KOPT-K1 (cell line): Measurements from ENCODE around the gene RCOR1.
A peak's percentile ranks its signal among the peaks of the same experiment; 100 is the strongest.
"Not testable (repeated sequence)": the region's sequence is repeated elsewhere in the genome, so short reads cannot be mapped to it uniquely, and the experiment has no call there.

Source experiments
- H3K27ac ChIP-seq: fragments of 200-600 bp; sonication (generic); 2 replicates; pipeline ENCODE4 v1.5.1; 2016; ENCODE audit warnings: antibody characterized with exemption, mild to moderate bottlenecking, low read depth, low read length; ENCODE audit not compliant: poor library complexity, severe bottlenecking
- H3K36me3 ChIP-seq: fragments of 200-600 bp; sonication (generic); 2 replicates; pipeline ENCODE4 v1.5.1; 2017; ENCODE audit warnings: antibody characterized with exemption, mild to moderate bottlenecking, low read length, moderate library complexity; ENCODE audit not compliant: insufficient read depth
- H3K9me3 ChIP-seq: fragments of 200-600 bp; sonication (generic); 2 replicates; pipeline ENCODE4 v1.5.1; 2017; ENCODE audit warnings: antibody characterized with exemption, low read length, mild to moderate bottlenecking; ENCODE audit not compliant: insufficient read depth, poor library complexity, severe bottlenecking

Gene RCOR1

GRCh38 chr14:102624666-102625065 is 32.2 kb downstream of the RCOR1 start:
- Histone ChIP-seq H3K27ac (no peak overlapping the region), H3K9me3 (no peaks in the 10 kb centered on the region), H3K36me3 (no peaks in the 10 kb centered on the region; the same call in 1 of the 2 replicates)

GRCh38 chr14:102625564-102626296 is 33.3 kb downstream of the RCOR1 start:
- H3K27ac ChIP-seq = no peak overlapping the region
- no peaks in the 10 kb centered on the region for H3K9me3 ChIP-seq
- H3K36me3 ChIP-seq = peaks cover 8% of the 10 kb centered on the region; the same call in 1 of the 2 replicates

- peaks cover 12% of the 10 kb centered on the region; the same call in 1 of the 2 replicates for H3K36me3 ChIP-seq
- H3K9me3 ChIP-seq = no peaks in the 10 kb centered on the region
- no peak overlapping the region for H3K27ac ChIP-seq
Observed at GRCh38 chr14:102626530-102626929, 34.1 kb downstream of the RCOR1 start.

GRCh38 chr14:102629011-102629444 is 36.6 kb downstream of the RCOR1 start:
- H3K36me3 ChIP-seq = peaks cover 12% of the 10 kb centered on the region; the same call in 1 of the 2 replicates
- H3K9me3 ChIP-seq = no peaks in the 10 kb centered on the region
- no peak overlapping the region for H3K27ac ChIP-seq

GRCh38 chr14:102629808-102630350 is 37.4 kb downstream of the RCOR1 start:
- Histone ChIP-seq H3K27ac (no peak overlapping the region), H3K9me3 (no peaks in the 10 kb centered on the region), H3K36me3 (peaks cover 12% of the 10 kb centered on the region; the same call in 1 of the 2 replicates)

- H3K27ac ChIP-seq = no peak overlapping the region
Observed at GRCh38 chr14:102630405-102630804, 38.0 kb downstream of the RCOR1 start.

GRCh38 chr14:102630881-102631280 is 38.4 kb downstream of the RCOR1 start:
- no peak overlapping the region for H3K27ac ChIP-seq
- H3K9me3 ChIP-seq = no peaks in the 10 kb centered on the region
- peaks cover 12% of the 10 kb centered on the region; the same call in 1 of the 2 replicates for H3K36me3 ChIP-seq

More at GRCh38 chr14:102630405-102630804, 38.0 kb downstream of the RCOR1 start:
- no peaks in the 10 kb centered on the region for H3K9me3 ChIP-seq
- H3K36me3 ChIP-seq = peaks cover 12% of the 10 kb centered on the region; the same call in 1 of the 2 replicates

- Histone ChIP-seq H3K36me3 (peaks cover 12% of the 10 kb centered on the region; the same call in 1 of the 2 replicates), H3K9me3 (no peaks in the 10 kb centered on the region), H3K27ac (no peak overlapping the region)
Observed at GRCh38 chr14:102633906-102634595, 41.6 kb downstream of the RCOR1 start.

- not testable (repeated sequence) for H3K9me3 ChIP-seq, H3K36me3 ChIP-seq, H3K27ac ChIP-seq
Observed at GRCh38 chr14:102639611-102640010, 47.2 kb downstream of the RCOR1 start.

- H3K27ac ChIP-seq = no peak overlapping the region
- H3K9me3 ChIP-seq = no peaks in the 10 kb centered on the region
- no peaks in the 10 kb centered on the region for H3K36me3 ChIP-seq
Observed at GRCh38 chr14:102644523-102644922, 52.1 kb downstream of the RCOR1 start.

GRCh38 chr14:102645746-102646440 is 53.4 kb downstream of the RCOR1 start:
- Histone ChIP-seq H3K36me3 (no peaks in the 10 kb centered on the region), H3K27ac (peak overlapping the region; percentile 15), H3K9me3 (no peaks in the 10 kb centered on the region)

- Histone ChIP-seq H3K27ac (no peak overlapping the region), H3K9me3 (no peaks in the 10 kb centered on the region), H3K36me3 (no peaks in the 10 kb centered on the region)
Observed at GRCh38 chr14:102646615-102647014, 54.2 kb downstream of the RCOR1 start.

- H3K27ac ChIP-seq = no peak overlapping the region
- peaks cover 6% of the 10 kb centered on the region for H3K9me3 ChIP-seq
- H3K36me3 ChIP-seq = no peaks in the 10 kb centered on the region
Observed at GRCh38 chr14:102652194-102652593, 59.7 kb downstream of the RCOR1 start.

GRCh38 chr14:102654298-102654697 is 61.8 kb downstream of the RCOR1 start:
- Histone ChIP-seq H3K36me3 (no peaks in the 10 kb centered on the region), H3K27ac (no peak overlapping the region), H3K9me3 (peaks cover 6% of the 10 kb centered on the region)

GRCh38 chr14:102655137-102655536 is 62.7 kb downstream of the RCOR1 start:
- Histone ChIP-seq H3K9me3 (peaks cover 6% of the 10 kb centered on the region), H3K27ac (no peak overlapping the region), H3K36me3 (no peaks in the 10 kb centered on the region)
